ENCODE data around the gene C1orf159.
"Not testable (repeated sequence)": the region's sequence is repeated elsewhere in the genome, so short reads cannot be mapped to it uniquely, and the experiment has no call there.

C1orf159 gene

DNA sequence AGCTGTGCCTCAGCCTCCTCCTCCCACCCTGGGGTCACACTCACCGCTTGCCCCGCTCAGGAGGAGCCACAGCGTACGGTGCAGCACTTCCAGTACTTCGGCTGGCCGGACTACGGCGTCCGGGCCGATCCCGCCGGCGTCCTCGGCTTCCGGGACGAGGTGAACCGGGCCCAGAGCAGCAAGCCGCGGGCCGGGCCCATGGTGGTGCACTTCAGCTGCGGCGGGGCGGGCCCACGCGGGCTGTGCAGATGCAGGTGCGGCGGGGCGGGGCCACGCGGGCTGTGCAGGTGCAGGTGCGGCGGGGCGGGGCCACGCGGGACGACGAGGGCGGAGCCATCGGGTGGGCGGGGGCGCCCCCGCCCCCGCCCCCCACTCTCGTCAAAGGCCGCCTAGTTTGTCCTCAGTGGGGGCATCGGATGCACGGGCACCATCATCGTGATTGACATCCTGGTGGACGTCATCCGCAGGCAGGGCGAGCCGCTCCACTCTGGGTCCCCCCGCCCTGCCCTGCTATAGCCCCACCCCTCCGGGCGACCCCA lies 47.3 kb downstream of the C1orf159 start:
- TF ChIP-seq, protein P1, sequence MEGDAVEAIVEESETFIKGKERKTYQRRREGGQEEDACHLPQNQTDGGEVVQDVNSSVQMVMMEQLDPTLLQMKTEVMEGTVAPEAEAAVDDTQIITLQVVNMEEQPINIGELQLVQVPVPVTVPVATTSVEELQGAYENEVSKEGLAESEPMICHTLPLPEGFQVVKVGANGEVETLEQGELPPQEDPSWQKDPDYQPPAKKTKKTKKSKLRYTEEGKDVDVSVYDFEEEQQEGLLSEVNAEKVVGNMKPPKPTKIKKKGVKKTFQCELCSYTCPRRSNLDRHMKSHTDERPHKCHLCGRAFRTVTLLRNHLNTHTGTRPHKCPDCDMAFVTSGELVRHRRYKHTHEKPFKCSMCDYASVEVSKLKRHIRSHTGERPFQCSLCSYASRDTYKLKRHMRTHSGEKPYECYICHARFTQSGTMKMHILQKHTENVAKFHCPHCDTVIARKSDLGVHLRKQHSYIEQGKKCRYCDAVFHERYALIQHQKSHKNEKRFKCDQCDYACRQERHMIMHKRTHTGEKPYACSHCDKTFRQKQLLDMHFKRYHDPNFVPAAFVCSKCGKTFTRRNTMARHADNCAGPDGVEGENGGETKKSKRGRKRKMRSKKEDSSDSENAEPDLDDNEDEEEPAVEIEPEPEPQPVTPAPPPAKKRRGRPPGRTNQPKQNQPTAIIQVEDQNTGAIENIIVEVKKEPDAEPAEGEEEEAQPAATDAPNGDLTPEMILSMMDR (IDR thresholded peaks at IDR 0.05; ENCODE audit: borderline replicate concordance, insufficient read depth, low read depth, low read length) = no peak
- peak overlapping the region; percentile 38 for H3K4me3 ChIP-seq (ENCODE audit: low read depth, low read length)

DNA sequence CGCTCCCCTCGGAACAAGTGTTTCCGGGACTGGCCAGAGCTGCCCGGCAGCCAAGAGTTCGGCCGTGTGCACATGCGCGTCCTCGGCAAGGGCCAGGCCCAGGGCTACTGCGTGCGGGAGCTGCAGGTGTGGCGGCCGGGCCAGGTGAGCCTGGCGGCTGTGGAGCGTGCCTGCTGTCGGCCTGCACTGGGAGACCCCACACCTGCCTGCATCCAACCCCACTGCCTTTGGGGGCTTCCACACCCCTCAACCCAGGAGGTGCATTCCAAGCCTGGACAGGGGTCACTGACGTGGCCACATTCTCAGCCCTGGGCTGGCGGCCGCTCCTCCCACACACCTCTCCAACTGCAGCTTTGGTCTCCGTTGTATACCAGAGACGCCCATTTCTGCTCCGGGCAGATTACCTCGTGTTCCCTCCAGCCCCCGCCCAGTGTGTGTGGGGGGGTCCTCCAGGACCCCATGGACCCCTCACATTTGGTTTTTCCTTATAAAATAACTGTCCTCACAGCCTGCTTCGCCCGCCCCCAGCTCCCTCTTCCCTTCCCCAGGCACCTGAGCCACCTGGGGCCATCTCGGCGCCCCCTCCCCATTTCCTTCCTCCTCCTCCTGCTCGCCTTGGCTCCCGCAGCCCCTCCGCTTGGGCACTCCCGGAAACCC lies 47.9 kb downstream of the C1orf159 start:
- no peak overlapping the region for H3K4me3 ChIP-seq (ENCODE audit: low read depth, low read length)
- TF ChIP-seq, protein P1 (IDR thresholded peaks at IDR 0.05; ENCODE audit: borderline replicate concordance, insufficient read depth, low read depth, low read length) = no peak

DNA sequence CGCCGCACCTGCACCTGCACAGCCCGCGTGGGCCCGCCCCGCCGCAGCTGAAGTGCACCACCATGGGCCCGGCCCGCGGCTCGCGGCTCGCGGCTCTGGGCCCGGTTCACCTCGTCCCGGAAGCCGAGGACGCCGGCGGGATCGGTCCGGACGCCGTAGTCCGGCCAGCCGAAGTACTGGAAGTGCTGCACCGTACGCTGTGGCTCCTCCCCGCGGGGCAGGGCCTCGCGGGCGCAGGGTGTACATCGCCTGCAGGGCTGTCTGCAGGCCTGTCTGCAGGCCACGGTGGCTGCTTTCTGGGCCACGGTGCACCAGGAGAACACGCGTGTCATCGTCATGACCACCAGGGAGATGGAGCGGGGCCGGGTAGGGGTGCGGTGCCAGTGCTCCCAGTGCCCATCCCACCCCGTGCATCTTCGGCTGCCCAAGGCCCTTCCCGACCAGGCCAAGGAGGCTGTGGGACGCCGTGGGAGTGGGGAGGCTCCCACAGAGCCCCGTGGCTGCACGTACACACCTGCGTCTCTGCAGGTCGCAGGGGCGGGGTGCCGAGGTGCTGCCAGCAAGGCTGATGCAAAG lies 48.5 kb downstream of the C1orf159 start:
- TF ChIP-seq, protein P1 (IDR thresholded peaks at IDR 0.05; ENCODE audit: borderline replicate concordance, insufficient read depth, low read depth, low read length) = no peak
- H3K4me3 ChIP-seq (ENCODE audit: low read depth, low read length) = no peak overlapping the region

DNA sequence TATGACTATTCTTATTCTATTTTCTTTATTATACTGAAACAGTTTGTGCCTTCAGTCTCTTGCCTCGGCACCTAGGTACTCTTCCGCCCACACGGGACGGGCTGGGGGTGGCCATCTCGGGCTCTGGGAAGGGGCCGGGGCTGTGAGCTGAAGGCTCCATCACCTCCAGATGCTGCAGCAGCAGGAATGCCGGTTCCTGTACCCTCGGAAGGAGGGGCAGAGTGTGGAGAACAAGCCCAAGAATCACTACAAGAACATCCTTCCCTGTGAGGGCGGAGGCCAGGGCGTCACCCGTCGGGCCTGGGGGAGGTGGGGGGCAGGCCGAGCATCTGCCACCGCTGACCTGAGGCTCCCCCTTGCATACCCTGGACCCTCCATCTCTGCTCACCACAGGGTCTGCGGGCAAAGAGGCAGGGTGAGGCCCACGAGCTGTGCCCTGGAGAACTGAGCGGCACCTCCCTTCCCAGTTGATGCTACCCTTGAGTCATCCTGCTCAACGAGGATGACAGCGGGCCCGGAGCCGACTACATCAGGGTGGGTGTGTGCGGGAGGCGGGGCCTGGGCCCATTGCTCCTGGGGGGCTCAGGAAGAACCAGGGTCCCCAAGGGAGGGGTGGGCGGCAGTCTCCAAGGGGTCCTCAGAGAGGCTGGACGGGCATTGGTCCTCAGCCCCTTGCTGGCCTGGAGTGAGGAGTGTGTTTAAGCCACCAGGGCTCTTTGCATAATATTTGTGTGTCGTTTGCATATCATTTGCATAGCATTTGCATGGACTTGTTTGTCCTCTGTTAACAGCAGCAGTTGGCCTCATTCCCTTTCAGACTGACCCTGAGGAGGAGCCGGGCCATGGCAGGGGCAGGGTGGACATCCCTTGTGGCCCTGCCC lies 49.2 kb downstream of the C1orf159 start:
- H3K4me3 ChIP-seq (ENCODE audit: low read depth, low read length) = no peak overlapping the region
- TF ChIP-seq, protein P1 (IDR thresholded peaks at IDR 0.05; ENCODE audit: borderline replicate concordance, insufficient read depth, low read depth, low read length) = no peak

DNA sequence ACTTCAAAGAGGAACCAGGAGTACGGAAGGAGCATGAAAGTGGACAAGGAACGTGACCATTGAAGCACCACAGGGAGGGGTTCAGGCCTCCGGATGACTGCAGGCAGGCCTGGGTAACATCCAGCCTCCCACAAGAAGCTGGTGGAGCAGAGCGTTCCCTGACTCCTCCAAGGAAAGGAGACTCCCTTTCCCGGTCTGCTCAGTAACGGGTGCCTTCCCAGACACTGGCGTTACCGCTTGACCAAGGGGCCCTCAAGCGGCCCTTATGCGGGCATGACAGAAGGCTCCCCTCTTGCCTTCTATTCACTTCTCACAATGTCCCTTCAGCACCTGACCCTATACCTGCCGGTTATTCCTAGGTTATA lies 50.0 kb downstream of the C1orf159 start:
- H3K4me3 ChIP-seq (ENCODE audit: low read depth, low read length) = not testable (repeated sequence)

DNA sequence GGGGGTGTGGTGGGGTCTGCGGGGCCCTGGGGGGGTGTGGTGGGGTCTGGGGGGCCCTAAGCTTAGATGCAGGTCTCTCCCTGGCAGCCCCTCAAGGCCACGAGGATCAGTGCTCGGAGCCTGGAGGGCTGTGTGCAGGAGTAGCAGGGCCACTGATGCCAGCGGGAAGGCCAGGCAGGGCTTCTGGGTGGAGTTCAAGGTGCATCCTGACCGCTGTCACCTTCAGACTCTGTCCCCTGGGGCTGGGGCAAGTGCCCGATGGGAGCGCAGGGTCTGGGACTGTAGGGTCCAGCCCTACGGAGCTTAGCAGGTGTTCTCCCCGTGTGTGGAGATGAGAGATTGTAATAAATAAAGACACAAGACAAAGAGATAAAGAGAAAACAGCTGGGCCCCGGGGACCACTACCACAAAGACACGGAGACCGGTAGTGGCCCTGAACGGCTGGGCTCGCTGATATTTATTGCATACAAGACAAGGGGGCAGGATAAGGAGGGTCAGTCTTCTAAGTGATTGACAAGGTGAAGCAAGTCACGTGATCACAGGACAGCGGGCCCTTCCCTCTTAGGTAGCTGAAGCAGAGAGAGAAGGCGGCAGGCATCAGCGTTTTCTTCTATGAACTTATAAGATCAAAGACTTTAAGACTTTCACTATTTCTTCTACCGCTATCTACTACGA lies 50.5 kb downstream of the C1orf159 start:
- TF ChIP-seq, protein P1 (IDR thresholded peaks at IDR 0.05; ENCODE audit: borderline replicate concordance, insufficient read depth, low read depth, low read length) = no peak
- no peak overlapping the region for H3K4me3 ChIP-seq (ENCODE audit: low read depth, low read length)

Data from GM12875 (cell line).